Gastrocnemius medialis (tissue), 4 donors: Measurements from ENCODE around the gene TBC1D28.
"Not testable (repeated sequence)": the region's sequence is repeated elsewhere in the genome, so short reads cannot be mapped to it uniquely, and the experiment has no call there.

ENCODE experiments used
- CTCF ChIP-seq, 5 experiments: fragments of 450-650 bp in 3 of 5; fragments of 200-600 bp in 2 of 5; sonication (generic) in 2 of 5; IDR thresholded peaks in 4 of 5; conservative IDR thresholded peaks in 1 of 5; 1 replicate in 4 of 5; 2 replicates in 1 of 5; pipeline ENCODE4 v1.5.1; 2016 to 2019; ENCODE audit warnings: antibody characterized with exemption in 5 of 5, mild to moderate bottlenecking in 3 of 5, moderate library complexity in 3 of 5
- POLR2A ChIP-seq, 2 donors: fragments of 450-650 bp; IDR thresholded peaks; one replicate each; pipeline ENCODE4 v1.6.1; 2017; ENCODE audit warnings: antibody characterized with exemption in 2 of 2, mild to moderate bottlenecking in 2 of 2, moderate library complexity in 2 of 2

DNA sequence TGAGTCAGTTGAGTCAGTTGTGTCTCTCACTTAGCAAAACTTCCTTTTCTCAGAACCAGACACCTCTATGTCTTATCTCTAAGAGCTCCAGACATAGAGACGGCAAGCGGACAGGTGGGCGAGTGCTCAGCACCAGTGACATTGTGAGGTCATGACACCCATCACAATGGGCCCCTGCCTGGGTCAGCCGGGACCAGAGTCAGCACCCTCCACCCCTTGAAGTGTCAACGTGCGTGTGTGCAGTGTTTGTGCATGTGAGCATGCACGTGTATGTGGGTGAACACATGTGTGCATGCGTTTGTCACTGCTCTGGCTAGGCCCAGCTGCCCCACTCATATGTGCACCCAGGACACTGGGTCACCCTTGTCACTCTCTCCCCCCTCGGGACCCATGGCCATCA, at the start of gene TBC1D28:
- TF ChIP-seq CTCF (IDR thresholded peaks at IDR 0.05 in 4 of 5, conservative IDR thresholded peaks at IDR 0.05 in 1 of 5); POLR2A (IDR thresholded peaks at IDR 0.05): not testable (repeated sequence)
